Measurements from ENCODE around the gene CLEC12A. TPM values are rescaled to one million over a fixed set of nuclear protein-coding genes. Genes with fewer than 3 reads are reported as not detected.

The CLEC12A gene
- total RNA-seq, 1 experiment from 2014 or later: not detected

DNA sequence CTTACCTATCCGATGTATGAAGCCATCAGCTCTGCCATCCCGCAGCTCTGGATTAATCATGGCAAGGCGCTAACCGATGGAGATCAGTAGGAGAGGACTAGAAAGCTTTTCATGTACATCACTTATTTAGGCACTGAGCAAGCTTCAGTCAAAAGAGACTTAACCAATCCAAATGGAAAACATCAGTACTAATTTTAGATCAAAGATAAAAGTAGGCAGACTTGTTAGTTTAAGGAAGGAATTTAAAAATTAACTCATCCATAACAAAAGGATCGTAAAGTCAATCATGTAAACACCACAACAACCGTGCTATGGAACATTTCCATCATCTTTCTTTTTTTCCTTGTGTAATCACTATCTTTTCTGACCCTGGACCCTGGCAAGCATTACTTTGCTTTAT is 38.9 kb upstream of the CLEC12A start, which contains the start of gene CLEC2A:
Gene CLEC2A (minus strand): TSS at position 101 of the 400 bp plus-strand sequence. CDS start 41 bp downstream, at position 60.
- intact Hi-C loops (cut with micrococcal nuclease): no loop called here
- H3K27ac ChIP-seq (ENCODE audit: low read length): no peak within 1 kb of the TSS
- no peaks in the 10 kb centered on the region for H3K79me2 ChIP-seq (ENCODE audit: low read length)
- no peak within 1 kb of the TSS for H3K4me2 ChIP-seq (ENCODE audit: low read length)
- no peaks in the 10 kb centered on the region for H3K36me3 ChIP-seq (ENCODE audit: low read depth, low read length)
- H3K4me3 ChIP-seq (ENCODE audit: low read length): no peak within 1 kb of the TSS
- no peaks in the 10 kb centered on the region for H3K9me3 ChIP-seq (ENCODE audit: low read length)
- H3K27me3 ChIP-seq (ENCODE audit: low read length): 0 out of 2 replicates have a peak, but pooled peaks cover 5% of the 10 kb centered on the region
- no peak within 1 kb of the TSS for H3K9ac ChIP-seq (ENCODE audit: low read length)
- TF ChIP-seq EZH2phosphoT487 (IDR thresholded peaks at IDR 0.05; ENCODE audit: borderline replicate concordance, low read length) (no peak), EZH2 (IDR thresholded peaks at IDR 0.05; ENCODE audit: low read length, unreplicated experiment) (no peak), CTCF (conservative IDR thresholded peaks at IDR 0.05; ENCODE audit: low read depth, low read length) (no peak)
- no peaks in the 10 kb centered on the region for H4K20me1 ChIP-seq (ENCODE audit: low read length)
- no TSS peak for BruUV-seq (replicated peaks)
- H3K9me2 ChIP-seq (replicated peaks; ENCODE audit: low read length): no peaks in the 10 kb centered on the region
- POLR2A ChIA-PET (ENCODE audit: unreplicated experiment): no interaction called here
- ATAC-seq (no peak), DNase-seq (no peak)
- CTCF ChIA-PET: no interaction called here
- no peak within 1 kb of the TSS for H2AFZ ChIP-seq (ENCODE audit: low read length)
- H3K4me1 ChIP-seq (ENCODE audit: insufficient read depth, low read length): 0 out of 2 replicates have a peak, but pooled peaks cover 5% of the 10 kb centered on the region
- no peaks in the 10 kb centered on the region for H3F3A ChIP-seq (ENCODE audit: low read length, unreplicated experiment)

- Histone ChIP-seq H3K36me3 (ENCODE audit: low read depth, low read length) (no peaks in the 10 kb centered on the region), H3K9me3 (ENCODE audit: low read length) (no peaks in the 10 kb centered on the region), H3K79me2 (ENCODE audit: low read length) (no peaks in the 10 kb centered on the region), H4K20me1 (ENCODE audit: low read length) (no peaks in the 10 kb centered on the region), H3K4me3 (ENCODE audit: low read length) (no peak overlapping the region), H2AFZ (ENCODE audit: low read length) (no peak overlapping the region), H3K9me2 (replicated peaks; ENCODE audit: low read length) (no peaks in the 10 kb centered on the region), H3F3A (ENCODE audit: low read length, unreplicated experiment) (no peaks in the 10 kb centered on the region), H3K4me2 (ENCODE audit: low read length) (no peak overlapping the region), H3K27ac (ENCODE audit: low read length) (no peak overlapping the region), H3K4me1 (ENCODE audit: insufficient read depth, low read length) (0 out of 2 replicates have a peak, but pooled peaks cover 5% of the 10 kb centered on the region), H3K27me3 (ENCODE audit: low read length) (0 out of 2 replicates have a peak, but pooled peaks cover 5% of the 10 kb centered on the region), H3K9ac (ENCODE audit: low read length) (no peak overlapping the region)
- DNase-seq: no peak
- intact Hi-C loops (cut with micrococcal nuclease): no loop called here
- no TSS peak for BruUV-seq (replicated peaks)
- no peak for ATAC-seq
- TF ChIP-seq EZH2phosphoT487 (IDR thresholded peaks at IDR 0.05; ENCODE audit: borderline replicate concordance, low read length): no peak
- TF ChIP-seq EZH2 (IDR thresholded peaks at IDR 0.05; ENCODE audit: low read length, unreplicated experiment): no peak
- no peak for TF ChIP-seq CTCF (conservative IDR thresholded peaks at IDR 0.05; ENCODE audit: low read depth, low read length)
- ChIA-PET CTCF (no interaction called here), POLR2A (ENCODE audit: unreplicated experiment) (no interaction called here)
These were observed 37.3 kb upstream of the CLEC12A start for GRCh38 chr12:9933958-9934357.

DNA sequence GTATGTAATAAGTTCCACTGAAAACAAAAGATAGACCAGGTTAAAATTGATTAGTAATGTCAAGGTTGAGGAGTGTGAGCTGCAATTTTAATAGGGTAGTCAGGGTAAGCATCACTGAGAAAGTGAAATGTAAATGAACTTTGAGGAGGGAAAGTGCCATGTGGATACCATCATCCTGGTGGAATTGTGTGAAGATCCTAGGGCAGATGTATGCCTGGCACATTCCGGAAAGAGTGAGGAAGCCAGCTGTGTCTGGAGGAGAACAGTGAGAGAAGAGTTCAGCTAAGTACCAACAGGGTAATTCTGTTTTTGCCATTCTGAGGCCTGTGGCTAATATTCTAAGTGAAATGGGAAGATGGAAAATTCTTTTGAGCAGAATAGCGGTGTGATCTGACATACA is 36.2 kb upstream of the CLEC12A start:
- TF ChIP-seq EZH2 (IDR thresholded peaks at IDR 0.05; ENCODE audit: low read length, unreplicated experiment) (no peak), CTCF (conservative IDR thresholded peaks at IDR 0.05; ENCODE audit: low read depth, low read length) (no peak), EZH2phosphoT487 (IDR thresholded peaks at IDR 0.05; ENCODE audit: borderline replicate concordance, low read length) (no peak)
- DNase-seq (no peak), ATAC-seq (no peak)
- Histone ChIP-seq H3K27ac (ENCODE audit: low read length) (no peak overlapping the region), H3K4me2 (ENCODE audit: low read length) (no peak overlapping the region), H3K9me2 (replicated peaks; ENCODE audit: low read length) (no peaks in the 10 kb centered on the region), H3K4me3 (ENCODE audit: low read length) (no peak overlapping the region), H3K4me1 (ENCODE audit: insufficient read depth, low read length) (0 out of 2 replicates have a peak, but pooled peaks cover 5% of the 10 kb centered on the region), H3K9me3 (ENCODE audit: low read length) (no peaks in the 10 kb centered on the region), H4K20me1 (ENCODE audit: low read length) (no peaks in the 10 kb centered on the region), H3F3A (ENCODE audit: low read length, unreplicated experiment) (no peaks in the 10 kb centered on the region), H2AFZ (ENCODE audit: low read length) (no peak overlapping the region), H3K79me2 (ENCODE audit: low read length) (no peaks in the 10 kb centered on the region), H3K9ac (ENCODE audit: low read length) (no peak overlapping the region), H3K27me3 (ENCODE audit: low read length) (0 out of 2 replicates have a peak, but pooled peaks cover 5% of the 10 kb centered on the region), H3K36me3 (ENCODE audit: low read depth, low read length) (no peaks in the 10 kb centered on the region)
- BruUV-seq (replicated peaks): no TSS peak
- intact Hi-C loops (cut with micrococcal nuclease): no loop called here
- ChIA-PET CTCF (no interaction called here), POLR2A (ENCODE audit: unreplicated experiment) (no interaction called here)

Data from PC-3 (cell line).